H9 (cell line): Measurements from ENCODE around the gene FHIT. TPM values are rescaled to one million over a fixed set of nuclear protein-coding genes. Genes with fewer than 3 reads are reported as not detected.

Source experiments
- DNase-seq: peaks from one replicate; pipeline ENCODE4 v3.0.0-alpha.2; 2017
- H2AFZ ChIP-seq: one replicate; pipeline ENCODE4 v1.6.1; 2013; ENCODE audit warnings: mild to moderate bottlenecking, low read length, control low read depth, moderate library complexity
- H2AK5ac ChIP-seq: 2 replicates; pipeline ENCODE4 v1.6.1; 2013; ENCODE audit warnings: low read length, control low read depth, mixed read lengths; ENCODE audit not compliant: insufficient read length
- H2BK120ac ChIP-seq: one replicate; pipeline ENCODE4 v1.6.1; 2013; ENCODE audit warnings: low read depth, mild to moderate bottlenecking, low read length, control low read depth, inconsistent platforms; ENCODE audit not compliant: poor library complexity, severe bottlenecking
- H2BK12ac ChIP-seq: 2 replicates; pipeline ENCODE4 v1.6.1; 2013; ENCODE audit warnings: low read length, control low read depth, mixed read lengths, low read depth; ENCODE audit not compliant: insufficient read length
- H2BK15ac ChIP-seq: 2 replicates; pipeline ENCODE4 v1.6.1; 2013; ENCODE audit warnings: low read depth, low read length, control low read depth
- H2BK20ac ChIP-seq: one replicate; pipeline ENCODE4 v1.6.1; 2013; ENCODE audit warnings: low read depth, mild to moderate bottlenecking, low read length, control low read depth, inconsistent platforms; ENCODE audit not compliant: poor library complexity, severe bottlenecking
- H2BK5ac ChIP-seq: 2 replicates; pipeline ENCODE4 v1.6.1; 2013; ENCODE audit warnings: low read length, control low read depth, mixed read lengths; ENCODE audit not compliant: insufficient read length
- H3K14ac ChIP-seq: 2 replicates; pipeline ENCODE4 v1.6.1; 2013; ENCODE audit warnings: low read length, control low read depth; ENCODE audit not compliant: insufficient read depth
- H3K18ac ChIP-seq: 2 replicates; pipeline ENCODE4 v1.6.1; 2013; ENCODE audit warnings: low read depth, mild to moderate bottlenecking, mixed read lengths, low read length, control low read depth; ENCODE audit not compliant: insufficient read length
- H3K23ac ChIP-seq: 2 replicates; pipeline ENCODE4 v1.6.1; 2013; ENCODE audit warnings: low read length, control low read depth, mixed read lengths, low read depth; ENCODE audit not compliant: insufficient read length
- H3K23me2 ChIP-seq: 2 replicates; pipeline ENCODE4 v1.6.1; 2013; ENCODE audit warnings: low read depth, mild to moderate bottlenecking, mixed read lengths, low read length, control low read depth; ENCODE audit not compliant: insufficient read length, poor library complexity, severe bottlenecking
- H3K27ac ChIP-seq: 2 replicates; pipeline ENCODE4 v1.5.1; 2013; ENCODE audit warnings: low read length, control low read depth, mixed read lengths, low read depth; ENCODE audit not compliant: insufficient read length
- H3K27me3 ChIP-seq: 2 replicates; pipeline ENCODE4 v1.6.1; 2013; ENCODE audit warnings: low read length, control low read depth, inconsistent platforms; ENCODE audit not compliant: insufficient read depth
- H3K4ac ChIP-seq: 2 replicates; pipeline ENCODE4 v1.6.1; 2013; ENCODE audit warnings: low read depth, mild to moderate bottlenecking, control low read depth, inconsistent platforms, low read length, moderate library complexity
- H3K4me1 ChIP-seq: 2 replicates; pipeline ENCODE4 v1.6.1; 2013; ENCODE audit warnings: low read length, control low read depth, inconsistent platforms; ENCODE audit not compliant: insufficient read depth
- H3K4me2 ChIP-seq: 2 replicates; pipeline ENCODE4 v1.6.1; 2013; ENCODE audit warnings: low read length, control low read depth, mixed read lengths; ENCODE audit not compliant: insufficient read length, insufficient read depth
- H3K56ac ChIP-seq: 2 replicates; pipeline ENCODE4 v1.6.1; 2013; ENCODE audit warnings: low read depth, mild to moderate bottlenecking, mixed read lengths, low read length, control low read depth; ENCODE audit not compliant: insufficient read length
- H3K79me1 ChIP-seq: 2 replicates; pipeline ENCODE4 v1.6.1; 2013; ENCODE audit warnings: low read depth, mild to moderate bottlenecking, moderate library complexity, low read length, control low read depth, inconsistent platforms; ENCODE audit not compliant: insufficient read depth, poor library complexity, severe bottlenecking
- H3K79me2 ChIP-seq: 2 replicates; pipeline ENCODE4 v1.6.1; 2013; ENCODE audit warnings: low read length, control low read depth, inconsistent platforms; ENCODE audit not compliant: insufficient read depth
- H3K9ac ChIP-seq: 2 replicates; pipeline ENCODE4 v1.6.1; 2013; ENCODE audit warnings: low read length, control low read depth, mixed read lengths; ENCODE audit not compliant: insufficient read length; ENCODE audit errors: extremely low read depth
- H3K9me3 ChIP-seq: one replicate; pipeline ENCODE4 v1.6.1; 2013; ENCODE audit warnings: low read depth, low read length, inconsistent platforms; ENCODE audit not compliant: control insufficient read depth
- H3T11ph ChIP-seq: one replicate; pipeline ENCODE4 v1.6.1; 2013; ENCODE audit warnings: mild to moderate bottlenecking, low read length, control low read depth, inconsistent platforms
- H4K20me1 ChIP-seq: one replicate; pipeline ENCODE4 v1.6.1; 2013; ENCODE audit not compliant: control insufficient read depth, insufficient read length, insufficient read depth
- H4K5ac ChIP-seq: 2 replicates; pipeline ENCODE4 v1.6.1; 2013; ENCODE audit warnings: low read depth, mild to moderate bottlenecking, mixed read lengths, low read length, control low read depth; ENCODE audit not compliant: insufficient read length
- H4K8ac ChIP-seq: replicated peaks from 2 replicates; pipeline ENCODE4 v1.6.1; 2013; ENCODE audit warnings: low read length, control low read depth, mixed read lengths, low read depth; ENCODE audit not compliant: insufficient read length
- H4K91ac ChIP-seq: 2 replicates; pipeline ENCODE4 v1.6.1; 2013; ENCODE audit warnings: low read depth, mild to moderate bottlenecking, moderate library complexity, mixed read lengths, low read length, control low read depth; ENCODE audit not compliant: insufficient read length
- H3K27ac Mint-ChIP-seq, 3 experiments: 2 replicates in 2 of 3; 3 replicates in 1 of 3; pipeline ENCODE4 v1.8.0; 2020 to 2021; ENCODE audit warnings: mixed read lengths in 3 of 3, mild to moderate bottlenecking in 1 of 3, moderate library complexity in 1 of 3
- H3K27me3 Mint-ChIP-seq: 2 replicates; pipeline ENCODE4 v1.8.0; 2021; ENCODE audit warnings: low read depth, mild to moderate bottlenecking, moderate library complexity, mixed read lengths
- H3K36me3 Mint-ChIP-seq, 3 experiments: 2 replicates in 2 of 3; 3 replicates in 1 of 3; pipeline ENCODE4 v1.8.0; 2020 to 2021; ENCODE audit warnings: low read depth in 3 of 3, mixed read lengths in 3 of 3; ENCODE audit not compliant: insufficient read depth in 1 of 3
- H3K4me1 Mint-ChIP-seq, 2 experiments: 2 replicates each; pipeline ENCODE4 v1.8.0; 2020; ENCODE audit warnings: mixed read lengths in 2 of 2
- H3K4me3 Mint-ChIP-seq, 2 experiments: 2 replicates in 1 of 2; 3 replicates in 1 of 2; pipeline ENCODE4 v1.8.0; 2020 to 2021; ENCODE audit warnings: mild to moderate bottlenecking in 2 of 2, mixed read lengths in 2 of 2, moderate library complexity in 1 of 2
- H3K9me3 Mint-ChIP-seq, 2 experiments: 2 replicates in 1 of 2; 3 replicates in 1 of 2; pipeline ENCODE4 v1.8.0; 2020; ENCODE audit warnings: mild to moderate bottlenecking in 2 of 2, mixed read lengths in 2 of 2, moderate library complexity in 1 of 2
- WGBS: extraction: QIAGEN DNeasy Blood & Tissue Kit; methylation state at CpG from one replicate; pipeline ENCODE4 v1.1.7; 2013; ENCODE audit warnings: missing lambda C conversion rate, low lambda C conversion rate, mixed read lengths; ENCODE audit not compliant: insufficient read length; ENCODE audit errors: extremely low coverage; 5-methylcytosine and 5-hydroxymethylcytosine counted together
- total RNA-seq: library from RNA; stranded (reverse); gene quantifications from 2 replicates; pipeline ENCODE4 v1.2.1, GENCODE V29; 2021
- TF ChIP-seq, protein P1 (sequence below): fragments of 200-600 bp; sonication (generic); conservative IDR thresholded peaks from 3 replicates; pipeline ENCODE4 v1.8.0; 2021; ENCODE audit warnings: antibody characterized with exemption, mild to moderate bottlenecking

FHIT gene
- total RNA-seq, 1 experiment from 2014 or later: 3.0 TPM

DNA sequence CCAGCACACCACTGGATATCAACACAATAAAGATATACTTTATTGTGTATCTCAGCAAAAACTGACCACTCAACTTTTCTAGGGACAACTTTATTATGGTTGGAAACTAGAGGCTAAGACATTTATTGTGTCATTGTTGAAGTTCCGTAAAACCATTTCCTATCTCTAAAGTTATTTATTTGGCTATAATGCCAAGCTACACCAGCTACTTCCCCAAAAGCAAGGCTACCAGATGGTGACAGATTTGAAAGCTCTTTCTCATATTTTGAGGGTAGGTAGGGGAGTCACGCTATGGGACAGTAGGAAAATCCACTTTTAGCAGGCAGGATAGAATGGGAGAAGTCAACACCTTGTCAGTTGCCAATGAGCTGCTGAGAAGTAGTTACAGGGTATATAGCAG, 1366.8 kb downstream of the FHIT start:
- no peaks in the 10 kb centered on the region for H3K4me1 ChIP-seq
- Mint-ChIP-seq H3K36me3 (no peaks in the 10 kb centered on the region), H3K27ac (no peak overlapping the region), H3K4me3 (no peak overlapping the region), H3K27me3 (no peaks in the 10 kb centered on the region), H3K9me3 (no peaks in the 10 kb centered on the region; a peak in 1 of 5 replicates), H3K4me1 (no peaks in the 10 kb centered on the region)
- H2BK15ac ChIP-seq: no peak overlapping the region
- no peak overlapping the region for H2BK12ac ChIP-seq
- H3K79me1 ChIP-seq: no peaks in the 10 kb centered on the region
- no peaks in the 10 kb centered on the region for H4K20me1 ChIP-seq
- no peak overlapping the region for H2BK120ac ChIP-seq
- H3K27ac ChIP-seq: no peak overlapping the region
- H3K56ac ChIP-seq: no peak overlapping the region
- H2BK5ac ChIP-seq: no peak overlapping the region
- no peak overlapping the region for H4K5ac ChIP-seq
- no peak overlapping the region for H3K14ac ChIP-seq
- H4K91ac ChIP-seq: no peak overlapping the region
- no peaks in the 10 kb centered on the region for H3K79me2 ChIP-seq
- no peaks in the 10 kb centered on the region for H3K9me3 ChIP-seq
- H3K4me2 ChIP-seq: no peak overlapping the region
- H4K8ac ChIP-seq: no peak overlapping the region
- no peak overlapping the region for H2AFZ ChIP-seq
- H3K18ac ChIP-seq: no peak overlapping the region
- no peak overlapping the region for H3T11ph ChIP-seq
- DNase-seq: no peak
- H3K27me3 ChIP-seq: no peaks in the 10 kb centered on the region
- no peak overlapping the region for H3K4ac ChIP-seq
- no peak overlapping the region for H2BK20ac ChIP-seq
- no peak overlapping the region for H2AK5ac ChIP-seq
- no CpG with 5 or more reads among the region's 2 CpGs for WGBS
- H3K9ac ChIP-seq: no peak overlapping the region
- TF ChIP-seq, protein P1, sequence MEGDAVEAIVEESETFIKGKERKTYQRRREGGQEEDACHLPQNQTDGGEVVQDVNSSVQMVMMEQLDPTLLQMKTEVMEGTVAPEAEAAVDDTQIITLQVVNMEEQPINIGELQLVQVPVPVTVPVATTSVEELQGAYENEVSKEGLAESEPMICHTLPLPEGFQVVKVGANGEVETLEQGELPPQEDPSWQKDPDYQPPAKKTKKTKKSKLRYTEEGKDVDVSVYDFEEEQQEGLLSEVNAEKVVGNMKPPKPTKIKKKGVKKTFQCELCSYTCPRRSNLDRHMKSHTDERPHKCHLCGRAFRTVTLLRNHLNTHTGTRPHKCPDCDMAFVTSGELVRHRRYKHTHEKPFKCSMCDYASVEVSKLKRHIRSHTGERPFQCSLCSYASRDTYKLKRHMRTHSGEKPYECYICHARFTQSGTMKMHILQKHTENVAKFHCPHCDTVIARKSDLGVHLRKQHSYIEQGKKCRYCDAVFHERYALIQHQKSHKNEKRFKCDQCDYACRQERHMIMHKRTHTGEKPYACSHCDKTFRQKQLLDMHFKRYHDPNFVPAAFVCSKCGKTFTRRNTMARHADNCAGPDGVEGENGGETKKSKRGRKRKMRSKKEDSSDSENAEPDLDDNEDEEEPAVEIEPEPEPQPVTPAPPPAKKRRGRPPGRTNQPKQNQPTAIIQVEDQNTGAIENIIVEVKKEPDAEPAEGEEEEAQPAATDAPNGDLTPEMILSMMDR: no peak
- H3K23me2 ChIP-seq: no peaks in the 10 kb centered on the region
- no peak overlapping the region for H3K23ac ChIP-seq
